ENCODE results near the gene MMEL1.

DNA sequence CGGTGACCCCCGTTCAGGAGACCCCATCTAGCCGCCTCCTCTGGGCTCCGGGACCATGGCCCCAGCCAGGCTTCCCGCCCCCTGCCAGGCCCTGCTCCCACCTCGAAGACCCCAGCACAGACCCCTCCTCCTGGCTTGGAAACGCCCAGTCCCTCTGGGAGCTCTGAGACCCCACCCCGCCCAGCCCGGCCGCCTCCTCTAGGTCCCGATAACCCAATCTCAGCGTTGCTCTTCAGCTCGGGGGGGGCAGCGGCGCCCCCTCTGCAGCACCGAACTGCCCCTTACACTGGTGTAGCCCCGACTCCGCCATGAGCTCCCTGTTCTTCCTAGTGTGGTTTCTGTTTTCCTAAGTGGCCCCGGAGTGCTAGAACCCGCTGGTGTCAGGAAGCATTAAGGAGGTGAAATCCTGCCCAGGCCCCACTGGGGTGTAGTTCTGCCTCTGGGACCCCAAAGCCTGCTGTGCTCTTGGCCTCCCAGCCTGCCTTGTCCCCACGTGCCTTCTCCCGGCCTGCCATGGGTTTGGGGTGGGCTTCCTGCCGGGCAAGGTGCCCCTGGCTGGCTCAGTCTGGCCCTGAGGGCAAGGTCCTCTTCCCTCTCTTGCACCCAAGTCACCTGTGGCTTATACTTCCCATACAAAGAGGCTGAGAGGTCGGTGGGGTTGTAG is 10.7 kb upstream of the MMEL1 start:
- TF ChIP-seq, protein P1, sequence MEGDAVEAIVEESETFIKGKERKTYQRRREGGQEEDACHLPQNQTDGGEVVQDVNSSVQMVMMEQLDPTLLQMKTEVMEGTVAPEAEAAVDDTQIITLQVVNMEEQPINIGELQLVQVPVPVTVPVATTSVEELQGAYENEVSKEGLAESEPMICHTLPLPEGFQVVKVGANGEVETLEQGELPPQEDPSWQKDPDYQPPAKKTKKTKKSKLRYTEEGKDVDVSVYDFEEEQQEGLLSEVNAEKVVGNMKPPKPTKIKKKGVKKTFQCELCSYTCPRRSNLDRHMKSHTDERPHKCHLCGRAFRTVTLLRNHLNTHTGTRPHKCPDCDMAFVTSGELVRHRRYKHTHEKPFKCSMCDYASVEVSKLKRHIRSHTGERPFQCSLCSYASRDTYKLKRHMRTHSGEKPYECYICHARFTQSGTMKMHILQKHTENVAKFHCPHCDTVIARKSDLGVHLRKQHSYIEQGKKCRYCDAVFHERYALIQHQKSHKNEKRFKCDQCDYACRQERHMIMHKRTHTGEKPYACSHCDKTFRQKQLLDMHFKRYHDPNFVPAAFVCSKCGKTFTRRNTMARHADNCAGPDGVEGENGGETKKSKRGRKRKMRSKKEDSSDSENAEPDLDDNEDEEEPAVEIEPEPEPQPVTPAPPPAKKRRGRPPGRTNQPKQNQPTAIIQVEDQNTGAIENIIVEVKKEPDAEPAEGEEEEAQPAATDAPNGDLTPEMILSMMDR (IDR thresholded peaks at IDR 0.05), result no peak
- TF ChIP-seq SMC3 (IDR thresholded peaks at IDR 0.05; ENCODE audit: low read depth, low read length), result no peak
- no peak for TF ChIP-seq GABPA (IDR thresholded peaks at IDR 0.05; ENCODE audit: low read depth)
- TF ChIP-seq, protein P2, sequence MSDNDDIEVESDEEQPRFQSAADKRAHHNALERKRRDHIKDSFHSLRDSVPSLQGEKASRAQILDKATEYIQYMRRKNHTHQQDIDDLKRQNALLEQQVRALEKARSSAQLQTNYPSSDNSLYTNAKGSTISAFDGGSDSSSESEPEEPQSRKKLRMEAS (IDR thresholded peaks at IDR 0.05; ENCODE audit: low read depth), result no peak
- no peak for TF ChIP-seq EZH2phosphoT487 (IDR thresholded peaks at IDR 0.05; ENCODE audit: borderline replicate concordance, low read depth)
- TF ChIP-seq EP300 (IDR thresholded peaks at IDR 0.05; ENCODE audit: borderline replicate concordance in 1 of 2, low read depth in 1 of 2, low read length in 1 of 2), result no peak
- TF ChIP-seq RFX5 (IDR thresholded peaks at IDR 0.05; ENCODE audit: low read length), result no peak
- TF ChIP-seq, protein P3, sequence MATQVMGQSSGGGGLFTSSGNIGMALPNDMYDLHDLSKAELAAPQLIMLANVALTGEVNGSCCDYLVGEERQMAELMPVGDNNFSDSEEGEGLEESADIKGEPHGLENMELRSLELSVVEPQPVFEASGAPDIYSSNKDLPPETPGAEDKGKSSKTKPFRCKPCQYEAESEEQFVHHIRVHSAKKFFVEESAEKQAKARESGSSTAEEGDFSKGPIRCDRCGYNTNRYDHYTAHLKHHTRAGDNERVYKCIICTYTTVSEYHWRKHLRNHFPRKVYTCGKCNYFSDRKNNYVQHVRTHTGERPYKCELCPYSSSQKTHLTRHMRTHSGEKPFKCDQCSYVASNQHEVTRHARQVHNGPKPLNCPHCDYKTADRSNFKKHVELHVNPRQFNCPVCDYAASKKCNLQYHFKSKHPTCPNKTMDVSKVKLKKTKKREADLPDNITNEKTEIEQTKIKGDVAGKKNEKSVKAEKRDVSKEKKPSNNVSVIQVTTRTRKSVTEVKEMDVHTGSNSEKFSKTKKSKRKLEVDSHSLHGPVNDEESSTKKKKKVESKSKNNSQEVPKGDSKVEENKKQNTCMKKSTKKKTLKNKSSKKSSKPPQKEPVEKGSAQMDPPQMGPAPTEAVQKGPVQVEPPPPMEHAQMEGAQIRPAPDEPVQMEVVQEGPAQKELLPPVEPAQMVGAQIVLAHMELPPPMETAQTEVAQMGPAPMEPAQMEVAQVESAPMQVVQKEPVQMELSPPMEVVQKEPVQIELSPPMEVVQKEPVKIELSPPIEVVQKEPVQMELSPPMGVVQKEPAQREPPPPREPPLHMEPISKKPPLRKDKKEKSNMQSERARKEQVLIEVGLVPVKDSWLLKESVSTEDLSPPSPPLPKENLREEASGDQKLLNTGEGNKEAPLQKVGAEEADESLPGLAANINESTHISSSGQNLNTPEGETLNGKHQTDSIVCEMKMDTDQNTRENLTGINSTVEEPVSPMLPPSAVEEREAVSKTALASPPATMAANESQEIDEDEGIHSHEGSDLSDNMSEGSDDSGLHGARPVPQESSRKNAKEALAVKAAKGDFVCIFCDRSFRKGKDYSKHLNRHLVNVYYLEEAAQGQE (IDR thresholded peaks at IDR 0.05; ENCODE audit: low read depth, low read length), result no peak
- TF ChIP-seq CHD2 (IDR thresholded peaks at IDR 0.05; ENCODE audit: low read length, partially characterized antibody), result no peak
- no peak for TF ChIP-seq YY1 (IDR thresholded peaks at IDR 0.05; ENCODE audit: low read depth)
